Left ventricle myocardium inferior (tissue), 1 donor: ENCODE results near the gene KRTAP20-2. TPM values are rescaled to one million over a fixed set of nuclear protein-coding genes. Genes with fewer than 3 reads are reported as not detected.

ENCODE experiments used
- DNase-seq: peaks from one replicate; pipeline ENCODE4 v3.0.0-alpha.2; 2020
- H3K27ac ChIP-seq: fragments of 200-600 bp; replicated peaks from 2 replicates; pipeline ENCODE4 v1.8.0; 2021
- H3K27me3 ChIP-seq: fragments of 200-600 bp; 2 replicates; pipeline ENCODE4 v1.8.0; 2021; ENCODE audit warnings: low read depth
- H3K36me3 ChIP-seq: fragments of 200-600 bp; 2 replicates; pipeline ENCODE4 v1.8.0; 2021
- H3K4me1 ChIP-seq: fragments of 200-600 bp; 2 replicates; pipeline ENCODE4 v1.8.0; 2021
- H3K4me3 ChIP-seq: fragments of 200-600 bp; 2 replicates; pipeline ENCODE4 v1.8.0; 2021; ENCODE audit warnings: mild to moderate bottlenecking, moderate library complexity
- H3K9me3 ChIP-seq: fragments of 200-600 bp; replicated peaks from 2 replicates; pipeline ENCODE4 v1.8.0; 2021
- CTCF ChIP-seq: fragments of 200-600 bp; IDR thresholded peaks from 2 replicates; pipeline ENCODE4 v1.8.0; 2021; ENCODE audit warnings: antibody characterized with exemption, mild to moderate bottlenecking, borderline replicate concordance
- intact Hi-C: fragments of 100-400 bp; cut with micrococcal nuclease; formaldehyde crosslinking; loops from one replicate; pipeline ENCODE4 v1.11.0; 2022
- total RNA-seq: library from RNA; stranded (reverse); fragmentation: NEBNext Ultra II Directional; extraction: Animal tissue kit (Norgen Biotek cat#: 25700); gene quantifications from one replicate; pipeline ENCODE4 v1.2.1, GENCODE V29; 2021
- donor health status: DM: no; HTN: yes; CAD: no; lungs with severe emphysema.

The KRTAP20-2 gene
- total RNA-seq, 1 donor from 2014 or later = not detected

GRCh38 chr21:30629200-30629599 lies 5.8 kb upstream of the KRTAP20-2 start:
- no peak overlapping the region for H3K27ac ChIP-seq
- no peak for TF ChIP-seq CTCF
- no peaks in the 10 kb centered on the region for H3K36me3 ChIP-seq
- intact Hi-C loops = no loop called here
- no peak for DNase-seq
- no peaks in the 10 kb centered on the region for H3K4me1 ChIP-seq
- no peak overlapping the region for H3K4me3 ChIP-seq
- H3K9me3 ChIP-seq = peaks cover 9% of the 10 kb centered on the region
- no peaks in the 10 kb centered on the region for H3K27me3 ChIP-seq

- DNase-seq = no peak
- Histone ChIP-seq H3K27me3 (no peaks in the 10 kb centered on the region), H3K27ac (no peak overlapping the region), H3K4me1 (no peaks in the 10 kb centered on the region), H3K9me3 (no peaks in the 10 kb centered on the region), H3K4me3 (no peak overlapping the region), H3K36me3 (no peaks in the 10 kb centered on the region)
- intact Hi-C loops = no loop called here
- TF ChIP-seq CTCF = no peak
Observed at GRCh38 chr21:30638686-30639085, 3.7 kb downstream of the KRTAP20-2 start.

GRCh38 chr21:30642564-30642963 lies 7.6 kb downstream of the KRTAP20-2 start, which contains the start of gene KRTAP20-3:
Gene KRTAP20-3 (plus strand): TSS chr21:30642864.
- no peak for TF ChIP-seq CTCF
- Histone ChIP-seq H3K9me3 (no peaks in the 10 kb centered on the region), H3K4me3 (no peak within 1 kb of the TSS), H3K27ac (no peak within 1 kb of the TSS), H3K27me3 (no peaks in the 10 kb centered on the region), H3K4me1 (no peaks in the 10 kb centered on the region), H3K36me3 (no peaks in the 10 kb centered on the region)
- DNase-seq = no peak
- intact Hi-C loops = no loop called here

- Histone ChIP-seq H3K4me3 (no peak overlapping the region), H3K27ac (no peak overlapping the region), H3K27me3 (no peaks in the 10 kb centered on the region), H3K9me3 (no peaks in the 10 kb centered on the region), H3K4me1 (no peaks in the 10 kb centered on the region), H3K36me3 (no peaks in the 10 kb centered on the region)
- DNase-seq = no peak
- intact Hi-C loops = no loop called here
- no peak for TF ChIP-seq CTCF
Observed at GRCh38 chr21:30646904-30647414, 12.0 kb downstream of the KRTAP20-2 start.

GRCh38 chr21:30652891-30653290 lies 17.9 kb downstream of the KRTAP20-2 start:
- H3K27me3 ChIP-seq = no peaks in the 10 kb centered on the region
- DNase-seq = no peak
- no peak for TF ChIP-seq CTCF
- H3K36me3 ChIP-seq = no peaks in the 10 kb centered on the region
- H3K27ac ChIP-seq = no peak overlapping the region
- H3K9me3 ChIP-seq = no peaks in the 10 kb centered on the region
- H3K4me1 ChIP-seq = no peaks in the 10 kb centered on the region
- H3K4me3 ChIP-seq = no peak overlapping the region
- intact Hi-C loops = no loop called here
